NCI-H748 (cell line): ENCODE results near the gene MYO7B.
"Not testable (repeated sequence)": the region's sequence is repeated elsewhere in the genome, so short reads cannot be mapped to it uniquely, and the experiment has no call there.

Source experiments
- DNase-seq: peaks from one replicate; lab custom pipeline; 2025; ENCODE audit not compliant: unreplicated experiment; lab: John Stamatoyannopoulos, UW

MYO7B gene

DNA sequence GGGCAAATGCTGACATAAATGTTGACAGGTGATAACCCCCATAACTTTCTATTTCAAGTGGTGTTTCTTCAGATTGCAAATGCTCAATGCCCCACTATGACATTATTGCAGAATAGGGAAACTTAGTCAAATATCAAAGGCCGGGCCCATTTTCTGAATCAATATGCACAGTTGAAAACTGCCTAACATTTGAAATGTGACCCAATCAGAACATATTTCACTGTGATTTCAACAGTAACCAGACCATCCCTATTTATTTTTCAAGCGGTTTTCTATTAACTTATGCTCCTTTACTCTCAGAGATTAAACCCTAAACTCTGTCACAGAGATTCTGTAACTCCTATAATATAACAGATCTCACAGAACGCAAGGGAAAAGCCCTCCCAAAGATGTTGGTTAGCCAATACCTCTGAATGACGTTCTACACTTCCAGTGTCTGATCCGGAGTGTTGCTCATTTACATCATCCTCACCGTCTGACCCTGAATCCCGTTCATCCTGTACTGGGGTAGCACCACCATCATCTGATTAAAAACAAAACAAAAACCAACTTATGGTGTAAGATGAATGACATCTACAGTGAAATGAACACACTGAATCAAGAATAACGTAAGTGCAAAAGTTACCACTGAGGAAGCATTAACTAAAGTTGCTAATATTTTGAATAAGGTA, 12.1 kb upstream of the MYO7B start:
- no peak for DNase-seq

DNA sequence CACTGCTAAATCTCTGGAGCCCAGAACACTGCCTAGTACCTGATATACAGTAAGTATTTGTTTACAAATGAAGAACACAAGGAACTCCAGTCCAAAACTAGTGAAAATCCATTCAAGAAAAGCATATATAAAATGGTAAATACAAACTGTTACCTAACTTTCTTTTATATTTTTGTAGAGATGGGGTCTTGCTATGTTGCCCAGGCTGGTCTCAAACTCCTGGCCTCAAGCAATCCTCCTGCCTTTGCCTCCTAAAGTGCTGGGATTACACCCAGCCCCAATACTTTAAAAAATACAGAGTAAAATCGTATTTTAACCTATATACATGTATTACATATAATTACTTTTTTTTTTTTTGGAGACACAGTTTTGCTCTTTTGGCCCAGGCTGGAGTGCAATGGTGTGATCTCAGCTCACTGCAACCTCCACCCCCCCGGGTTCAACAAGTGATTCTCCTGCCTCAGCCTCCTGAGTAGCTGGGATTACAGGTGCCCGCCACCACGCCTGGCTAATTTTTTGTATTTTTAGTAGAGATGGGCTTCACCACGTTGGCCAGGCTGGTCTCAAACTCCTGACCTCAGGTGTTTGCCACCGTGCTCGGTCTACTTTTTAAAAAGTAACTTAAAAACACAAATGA, 11.2 kb upstream of the MYO7B start:
- not testable (repeated sequence) for DNase-seq

DNA sequence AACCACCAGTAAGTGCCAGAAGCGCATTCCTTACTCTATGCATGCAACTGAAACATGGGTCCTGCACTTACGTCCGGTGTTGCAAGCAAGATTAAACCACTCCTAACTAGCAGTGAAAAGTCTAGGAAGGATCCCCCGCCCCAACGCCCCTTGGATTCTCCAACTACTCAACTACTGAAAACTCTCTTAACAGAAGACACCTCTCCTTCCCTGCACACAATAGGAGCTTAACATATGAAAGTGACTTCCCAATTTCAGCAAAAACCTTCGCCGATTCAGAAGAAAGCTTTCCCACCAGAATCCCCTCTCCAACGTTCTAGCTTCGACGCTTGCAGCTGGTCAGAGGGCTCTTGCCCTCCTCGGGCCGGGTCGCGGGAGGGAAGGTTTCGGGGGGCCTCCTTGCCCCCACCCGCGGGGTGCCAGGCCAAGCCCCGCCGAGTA, 9.8 kb upstream of the MYO7B start:
- DNase-seq: peak; percentile 34

DNA sequence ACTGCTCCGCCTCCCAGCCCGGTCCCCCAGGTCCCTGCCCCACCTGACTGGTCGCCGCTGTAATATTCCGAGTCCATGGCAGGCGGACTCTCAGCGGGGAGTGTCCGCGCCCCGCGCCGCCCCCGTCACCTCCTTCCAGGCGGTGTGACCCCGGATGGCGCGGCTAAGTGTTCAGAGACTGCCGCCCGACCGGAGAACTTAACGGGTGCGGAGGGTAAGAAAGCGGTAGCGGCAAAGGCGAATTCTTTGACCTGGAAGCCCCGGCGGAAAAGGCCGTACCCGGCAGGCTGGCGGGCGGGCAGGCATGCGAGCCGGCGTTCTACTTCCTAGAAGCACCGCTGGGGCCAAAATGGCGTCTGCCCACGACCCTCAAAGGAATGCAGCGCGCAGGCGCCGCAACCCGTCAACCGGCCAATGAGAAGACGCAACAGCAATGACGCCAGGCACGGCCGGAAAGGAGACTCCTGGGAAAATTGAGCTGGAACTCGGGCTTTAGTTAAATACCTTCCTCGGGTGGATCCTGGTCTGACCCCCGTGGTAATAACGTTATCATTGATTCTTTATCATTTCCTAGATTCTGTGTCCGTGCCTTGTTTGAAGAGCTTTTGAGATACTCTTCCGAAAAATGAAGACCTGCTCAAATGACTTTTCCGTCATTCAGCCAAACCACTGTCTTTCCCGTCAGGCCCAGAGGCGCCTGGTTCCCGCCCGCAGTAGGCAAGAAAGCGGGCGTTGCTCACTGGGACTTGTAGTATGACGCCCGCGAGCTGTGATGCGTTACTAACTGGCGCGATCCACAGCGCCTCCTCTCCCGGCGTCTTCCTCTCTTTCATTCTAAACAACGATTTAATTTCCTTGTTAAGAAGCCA, 9.1 kb upstream of the MYO7B start, which contains the start of gene IWS1:
TSS of gene IWS1 (minus strand) at position 358 of the 869 bp plus-strand sequence. CDS start at position 77, 281 bp downstream.
- DNase-seq: peak; percentile 95

DNA sequence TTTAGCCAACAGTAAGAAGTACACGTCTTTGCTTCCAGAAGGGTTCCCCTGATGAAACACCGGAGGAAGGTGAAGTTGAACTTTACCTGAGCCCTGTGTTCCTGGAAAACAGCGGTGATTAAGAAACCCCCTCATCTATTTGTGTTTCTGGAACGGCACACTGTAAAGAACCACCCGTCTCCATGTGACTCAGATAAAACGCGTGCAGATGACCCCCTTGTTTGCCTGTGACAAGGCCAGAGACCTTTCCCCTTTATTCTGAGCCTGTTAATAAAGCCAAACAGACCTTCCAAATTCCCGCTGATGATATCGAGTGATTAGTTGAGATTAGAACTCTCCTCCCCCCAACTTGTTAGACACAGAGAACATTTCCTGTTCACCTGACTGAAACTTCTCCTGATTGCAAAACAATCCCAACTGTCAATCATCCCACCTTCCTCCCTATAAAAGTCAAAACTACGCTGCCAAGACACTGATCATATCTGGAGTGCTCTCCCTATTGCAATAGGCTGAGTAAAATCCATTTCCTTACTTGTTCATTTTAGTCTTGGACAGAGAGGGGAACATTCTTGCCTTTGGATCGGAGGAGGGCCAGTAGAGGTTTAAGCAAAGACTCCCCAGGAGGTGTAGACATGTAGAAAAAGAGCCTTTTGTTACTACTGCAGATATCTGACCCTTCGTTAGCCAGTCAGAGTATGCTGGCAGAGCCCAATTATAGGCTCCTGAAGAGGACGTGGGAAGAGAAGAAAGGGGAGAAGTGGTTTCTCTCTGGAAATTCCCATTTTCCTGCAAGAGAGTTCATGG, 8.3 kb upstream of the MYO7B start:
- DNase-seq: peak; percentile 58

DNA sequence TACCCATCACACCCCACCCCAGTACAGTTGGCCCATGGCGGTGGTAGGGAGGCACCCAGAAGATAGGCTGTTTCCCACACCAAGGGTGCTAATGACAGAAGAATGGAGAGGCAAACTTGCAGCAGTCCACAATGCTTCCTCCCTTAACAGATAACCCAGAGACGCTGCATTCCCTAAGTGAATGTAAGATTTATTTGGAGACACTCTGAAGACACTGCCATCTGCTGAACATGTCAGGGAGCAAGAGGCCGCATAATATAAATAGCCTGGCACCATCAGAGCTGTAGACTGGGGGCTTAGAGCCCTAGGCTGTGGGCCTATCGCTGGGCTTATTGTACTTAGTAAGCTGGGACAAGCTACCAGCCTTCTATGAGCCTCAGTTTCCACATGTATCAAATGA, 7.0 kb upstream of the MYO7B start:
- DNase-seq: no peak

DNA sequence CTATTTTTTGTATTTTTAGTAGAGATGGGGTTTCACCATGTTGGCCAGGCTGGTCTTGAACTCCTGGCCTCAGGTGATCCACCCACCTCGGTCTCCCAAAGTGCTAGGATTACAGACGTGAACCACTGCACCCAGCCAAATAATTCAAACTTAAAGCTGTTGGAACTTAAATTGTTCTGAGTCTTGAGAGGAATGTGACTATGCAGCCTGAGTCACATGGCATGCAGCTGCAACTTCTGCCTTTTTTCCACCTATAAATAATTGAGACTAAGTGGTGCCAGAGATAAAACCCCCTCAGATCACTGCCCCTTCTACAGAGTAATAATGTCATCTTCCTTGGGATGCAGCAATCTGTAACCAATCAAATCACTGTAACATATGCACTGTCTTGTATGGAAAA, 6.1 kb upstream of the MYO7B start:
- not testable (repeated sequence) for DNase-seq

DNA sequence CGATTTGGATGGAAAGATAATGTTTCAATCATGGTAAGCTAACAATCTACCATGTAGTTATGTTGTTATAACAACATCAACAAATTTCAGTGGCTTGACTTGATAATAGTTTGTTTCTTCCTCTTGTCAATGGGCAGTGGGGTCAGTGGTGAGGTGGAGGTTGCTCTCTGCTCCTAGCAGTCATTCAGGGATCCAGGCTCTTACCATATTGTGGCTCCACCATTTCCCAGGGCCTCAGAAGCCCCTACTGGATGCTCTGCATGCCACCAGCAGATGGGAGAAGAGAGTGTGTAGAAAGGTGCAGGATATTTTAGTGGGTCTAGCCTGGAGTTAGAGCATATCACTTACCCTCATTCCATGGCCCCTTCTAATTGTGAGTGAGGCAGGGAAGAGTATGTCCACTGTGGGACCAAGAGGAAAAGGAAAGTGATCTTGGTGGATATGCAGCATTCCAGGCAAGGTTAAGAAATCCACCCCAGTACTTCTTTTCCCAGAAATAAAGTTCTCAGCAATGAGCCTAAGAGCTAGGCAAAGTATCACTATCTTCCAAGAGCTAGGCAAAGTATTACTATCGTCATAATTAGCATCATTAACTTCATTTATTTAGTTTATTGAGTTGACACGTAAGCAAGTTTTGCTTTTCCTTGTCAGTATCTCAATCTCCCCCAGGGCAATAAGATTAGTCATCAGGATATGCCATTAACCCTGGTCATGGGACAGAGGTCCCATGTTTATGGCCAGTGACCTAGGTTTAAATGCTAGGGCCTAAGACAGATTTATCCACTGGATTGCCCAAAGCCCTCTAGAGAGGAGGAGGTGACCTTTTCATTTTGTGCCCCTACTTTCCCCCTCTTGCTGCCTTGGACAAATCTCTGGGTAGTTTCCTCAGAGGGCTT, 5.0 kb upstream of the MYO7B start:
- DNase-seq: no peak

DNA sequence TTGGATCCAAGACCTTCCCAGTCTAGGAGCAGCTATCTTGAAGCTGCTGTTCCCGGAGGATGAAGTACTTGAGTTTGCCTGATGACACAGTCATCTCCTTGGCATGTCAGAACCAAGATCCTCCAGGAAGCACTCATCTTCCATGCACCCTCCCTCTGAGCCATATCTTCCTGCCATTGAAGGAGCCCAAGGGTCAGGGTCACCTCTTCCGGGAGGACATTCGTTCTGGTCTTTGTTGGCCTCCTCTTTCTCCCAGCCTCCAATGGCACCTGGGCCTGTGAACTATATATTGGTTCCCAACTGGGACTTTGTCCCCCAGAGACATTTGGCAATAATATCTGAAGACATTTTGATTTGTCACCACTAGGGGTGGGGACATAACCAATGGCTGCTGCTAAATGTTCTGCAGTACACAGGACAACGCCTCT, 4.2 kb upstream of the MYO7B start:
- DNase-seq: no peak

DNA sequence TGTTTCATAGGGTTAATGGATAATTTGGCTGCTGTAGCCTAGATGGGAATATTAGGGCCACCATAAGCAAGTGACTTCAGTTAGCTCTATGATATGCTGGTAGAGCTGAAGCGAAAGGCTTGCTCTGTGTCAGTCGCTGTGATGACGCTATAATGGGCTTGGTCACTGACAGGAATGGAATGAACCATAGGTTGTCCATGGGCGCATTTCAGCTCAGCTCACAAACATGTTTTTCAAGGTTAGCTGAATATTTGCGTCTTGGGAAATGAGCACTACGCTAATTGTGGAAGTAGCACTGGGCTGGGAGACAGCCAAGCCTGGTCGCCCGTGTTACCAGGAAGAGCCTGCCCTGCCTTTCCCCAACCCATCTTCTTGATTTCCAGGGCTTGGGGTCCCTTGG, 3.2 kb upstream of the MYO7B start:
- DNase-seq: no peak

DNA sequence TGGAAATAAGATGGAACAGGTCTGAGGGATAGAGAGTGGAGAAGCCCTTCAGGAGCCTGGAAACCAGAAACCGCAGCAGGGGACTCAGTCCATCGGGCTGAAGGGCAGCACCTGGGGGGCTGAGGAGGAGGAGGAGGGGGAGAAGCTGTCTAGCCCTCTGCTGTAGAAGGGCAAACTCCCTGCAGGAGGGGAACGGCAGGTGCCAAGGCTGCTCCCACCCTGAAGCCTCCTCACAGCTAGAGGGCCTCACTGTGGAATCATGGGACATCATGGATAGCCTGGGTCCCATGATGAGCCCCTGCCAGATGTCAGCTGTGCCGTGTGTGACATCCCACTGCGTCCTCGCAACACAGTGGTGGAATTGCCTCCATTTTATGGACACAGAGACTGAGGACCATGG, 435 bp downstream of the MYO7B start:
- no peak for DNase-seq

DNA sequence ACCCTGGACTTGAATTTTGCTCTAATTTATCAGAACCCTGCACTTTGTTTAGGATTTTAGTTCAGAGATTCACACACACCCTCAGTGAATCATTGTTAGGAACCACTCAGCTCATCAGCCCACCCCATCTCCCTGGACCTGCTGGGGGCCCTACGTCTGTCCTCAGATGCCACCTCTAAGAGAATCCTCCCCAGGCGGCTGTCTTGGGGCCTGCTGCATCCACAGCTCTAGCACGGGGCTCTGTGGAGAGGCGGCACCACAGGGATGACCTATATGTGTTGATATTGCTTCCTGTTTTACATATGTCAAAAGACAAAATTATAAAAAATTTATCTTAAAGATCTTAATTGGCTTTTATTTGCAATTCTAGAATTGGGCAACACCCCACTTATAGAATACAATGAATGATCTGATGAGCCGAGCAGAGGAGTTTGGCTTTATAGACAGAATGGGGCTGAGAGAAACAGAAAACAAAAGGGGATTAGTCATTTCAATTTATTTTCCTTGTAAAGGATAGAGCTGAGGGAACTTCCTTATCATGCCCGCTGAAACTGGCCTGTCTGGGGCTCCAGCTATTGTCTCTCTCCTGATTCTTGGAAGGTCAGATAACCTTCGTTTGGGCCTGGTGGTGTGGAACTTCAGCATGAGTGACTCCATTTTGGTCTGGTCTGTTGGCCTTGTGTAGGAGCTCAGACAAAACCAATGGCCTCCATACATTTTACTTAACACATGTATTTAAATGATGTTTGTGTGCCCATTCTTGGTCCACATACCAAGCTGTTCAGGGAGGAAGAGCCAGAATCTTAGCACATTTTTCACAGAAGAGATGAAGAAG, 1.4 kb downstream of the MYO7B start:
- no peak for DNase-seq

DNA sequence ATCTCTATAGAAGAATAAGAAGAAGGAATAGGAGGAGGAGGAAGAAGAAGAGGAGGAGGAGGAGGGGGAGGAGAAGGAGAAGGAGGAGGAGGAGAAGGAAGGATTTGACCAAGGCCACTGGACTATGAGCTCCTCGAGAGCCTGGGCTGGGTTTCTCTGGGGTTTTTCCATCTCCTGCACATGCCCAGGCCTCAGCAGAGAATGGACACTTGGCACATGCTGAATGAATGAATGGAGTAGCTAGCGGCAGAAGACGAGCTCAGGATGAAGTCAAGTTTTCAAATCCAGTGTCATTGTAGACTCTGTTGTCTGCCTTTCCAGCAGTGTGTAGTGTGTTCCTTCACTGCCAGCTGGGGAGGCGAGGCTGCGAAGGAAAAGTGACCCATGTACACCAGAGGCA, 2.2 kb downstream of the MYO7B start:
- DNase-seq: no peak

DNA sequence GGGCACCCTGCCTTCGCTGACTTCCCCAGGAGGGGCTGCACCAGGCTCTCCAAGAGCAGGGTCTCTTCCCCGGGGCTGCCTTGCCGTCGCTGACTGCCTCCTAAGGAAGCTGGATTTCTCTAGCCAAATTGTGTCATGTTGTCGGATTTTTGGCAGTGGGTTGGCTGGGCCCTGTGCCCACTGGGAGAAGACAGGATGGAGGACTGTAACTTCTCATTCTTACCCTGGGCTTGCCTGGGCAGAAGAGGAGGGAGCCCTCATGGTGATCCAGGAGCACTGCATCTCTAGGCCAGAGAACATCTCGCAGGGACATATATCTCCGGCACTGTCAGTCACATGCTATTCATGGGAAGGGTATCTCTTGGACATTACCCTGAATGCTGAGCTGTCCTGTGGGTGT, 6.3 kb downstream of the MYO7B start:
- no peak for DNase-seq

DNA sequence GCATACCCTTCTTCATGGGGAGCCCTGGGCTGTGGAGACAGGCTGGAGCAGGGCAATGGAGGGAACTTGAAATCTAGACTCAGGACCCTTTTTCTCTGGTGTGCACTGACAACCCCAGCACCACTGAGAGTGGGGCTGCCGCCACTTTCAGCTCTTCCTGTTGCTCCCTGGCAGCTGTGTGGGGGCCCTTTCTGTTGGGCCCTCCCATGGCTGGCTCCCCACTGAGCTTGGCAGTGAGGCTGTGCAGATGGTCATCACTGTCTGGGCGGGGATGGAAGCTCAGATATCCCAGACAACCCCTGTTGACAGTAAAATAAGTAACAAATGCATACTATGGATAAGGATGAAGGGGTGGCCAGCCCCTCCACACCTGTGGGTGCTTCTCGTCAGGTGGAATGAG, 6.7 kb downstream of the MYO7B start:
- no peak for DNase-seq

DNA sequence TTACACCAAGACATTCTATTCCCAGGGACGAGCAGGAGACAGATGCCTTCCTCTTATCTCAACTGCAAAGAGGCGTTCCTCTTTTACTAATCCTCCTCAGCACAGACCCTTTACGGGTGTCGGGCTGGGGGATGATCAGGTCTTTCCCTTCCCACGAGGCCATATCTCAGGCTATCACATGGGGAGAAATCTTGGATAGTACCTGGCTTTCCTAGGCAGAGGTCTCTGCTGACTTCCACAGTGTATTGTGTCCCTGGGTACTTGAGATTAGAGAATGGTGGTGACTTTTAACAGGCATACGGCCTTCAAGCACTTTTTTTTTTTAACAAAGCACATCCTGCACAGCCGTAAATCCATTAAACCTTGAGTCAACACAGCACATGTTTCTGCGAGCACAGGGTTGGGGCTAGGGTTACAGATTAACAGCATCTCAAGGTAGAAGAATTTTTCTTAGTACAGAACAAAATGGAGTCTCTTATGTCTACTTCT, 7.6 kb downstream of the MYO7B start:
- peak; percentile 9 for DNase-seq

DNA sequence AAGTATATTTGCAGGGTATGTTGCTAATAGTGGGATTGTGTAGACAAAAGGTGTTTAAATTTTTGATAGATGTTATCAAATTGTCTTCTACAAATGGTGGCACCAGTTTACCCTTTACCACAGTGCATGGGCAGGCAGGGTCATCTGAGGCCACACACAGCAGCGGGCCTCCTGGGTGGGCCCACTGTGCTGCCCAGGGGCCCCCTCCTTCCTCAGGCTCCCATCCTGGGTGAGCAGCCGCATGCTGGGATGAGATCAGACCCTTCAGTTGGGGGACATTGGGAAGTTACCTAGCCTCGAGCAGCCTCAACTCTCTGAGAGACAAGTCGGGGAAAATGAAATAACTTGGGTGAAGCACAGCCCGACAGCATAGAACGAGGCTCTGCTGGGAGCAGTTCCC, 9.7 kb downstream of the MYO7B start:
- DNase-seq: no peak

DNA sequence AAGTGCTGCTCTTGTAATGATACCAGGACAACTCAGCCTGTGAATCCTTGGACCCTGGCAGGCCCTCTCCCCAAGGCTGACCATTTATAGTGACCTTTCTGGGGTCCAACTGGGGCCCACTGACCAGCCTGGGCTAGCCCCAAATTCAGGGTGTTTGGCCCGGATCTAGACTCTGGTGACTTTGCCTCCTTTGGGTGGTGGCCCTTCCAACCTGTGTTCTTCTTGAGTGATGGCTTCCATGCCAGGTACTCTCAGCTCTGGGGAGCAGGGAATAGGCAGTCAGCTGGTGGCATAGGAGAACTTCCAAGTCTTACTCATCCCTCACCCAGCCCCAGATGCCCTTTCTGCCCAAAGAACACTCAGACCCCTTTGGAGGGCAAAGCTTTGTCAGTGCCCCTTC, 10.3 kb downstream of the MYO7B start:
- no peak for DNase-seq

DNA sequence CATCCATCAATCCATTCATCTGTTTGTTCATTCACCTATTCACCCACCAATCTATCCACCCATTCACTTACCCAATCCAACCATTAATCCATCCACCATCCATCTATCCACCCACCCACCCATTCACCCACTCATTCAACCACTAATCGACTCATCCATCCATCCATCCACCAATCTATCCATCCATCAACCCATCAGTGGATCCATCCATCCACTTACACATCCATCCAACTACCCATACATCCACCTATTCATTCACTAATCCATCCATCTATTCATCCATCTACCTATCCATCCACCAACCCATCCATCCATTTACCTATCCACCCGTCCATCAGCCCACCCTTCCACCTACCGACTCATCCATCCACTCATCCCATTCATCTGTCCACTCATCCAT, 11.3 kb downstream of the MYO7B start:
- DNase-seq: no peak
